Measurements from ENCODE around the gene TRIP13. TPM values are rescaled to one million over a fixed set of nuclear protein-coding genes. Genes with fewer than 3 reads are reported as not detected.
"Not testable (repeated sequence)": the region's sequence is repeated elsewhere in the genome, so short reads cannot be mapped to it uniquely, and the experiment has no call there.

The TRIP13 gene
- total RNA-seq, 4 donors from 2014 or later = 1.2 to 8.3 (median 3.5) TPM

GRCh38 chr5:926417-927171, 33.9 kb downstream of the TRIP13 start:
- Histone ChIP-seq H3K4me3 (peak overlapping the region in 3 of 4 donors; percentile 13 to 46 (median 39)), H3K27me3 (no peaks in the 10 kb centered on the region), H3K4me1 (peaks cover 0 to 8% (median 6%) of the 10 kb centered on the region in 4 donors), H3K9me3 (no peaks in the 10 kb centered on the region), H3K36me3 (no peaks in the 10 kb centered on the region), H3K27ac (no peak overlapping the region)
- TF ChIP-seq CTCF (IDR thresholded peaks at IDR 0.05) (peak in 3 of 6 experiments; percentile 15 to 29 (median 29)), POLR2A (IDR thresholded peaks at IDR 0.05) (no peak)
- DNase-seq = no peak

GRCh38 chr5:927172-928015, 34.7 kb downstream of the TRIP13 start:
- Histone ChIP-seq H3K27me3 (no peaks in the 10 kb centered on the region), H3K9me3 (no peaks in the 10 kb centered on the region), H3K4me3 (peak overlapping the region in 3 of 4 donors; percentile 13 to 46 (median 39)), H3K27ac (no peak overlapping the region), H3K36me3 (no peaks in the 10 kb centered on the region), H3K4me1 (peaks cover 0 to 8% (median 6%) of the 10 kb centered on the region in 4 donors)
- TF ChIP-seq POLR2A (IDR thresholded peaks at IDR 0.05) = no peak
- TF ChIP-seq CTCF (IDR thresholded peaks at IDR 0.05) = no peak
- DNase-seq = peak in 1 of 3 donors; percentile 34

GRCh38 chr5:929182-929581, 36.5 kb downstream of the TRIP13 start:
- H3K4me3 ChIP-seq, H3K9me3 ChIP-seq, H3K36me3 ChIP-seq, H3K4me1 ChIP-seq, DNase-seq, H3K27ac ChIP-seq, H3K27me3 ChIP-seq: not testable (repeated sequence)

- Histone ChIP-seq H3K27ac (no peak overlapping the region), H3K4me1 (peaks cover 0 to 8% (median 6%) of the 10 kb centered on the region in 4 donors)
Observed at GRCh38 chr5:929596-929995, 36.9 kb downstream of the TRIP13 start.

GRCh38 chr5:930866-931265, 38.2 kb downstream of the TRIP13 start:
- no peak overlapping the region for H3K27ac ChIP-seq
- peaks cover 0 to 8% (median 6%) of the 10 kb centered on the region in 4 donors for H3K4me1 ChIP-seq
- no peaks in the 10 kb centered on the region for H3K36me3 ChIP-seq
- H3K4me3 ChIP-seq = no peak overlapping the region
- H3K9me3 ChIP-seq = no peaks in the 10 kb centered on the region
- DNase-seq = peak in 1 of 3 donors; percentile 11
- no peaks in the 10 kb centered on the region for H3K27me3 ChIP-seq
- TF ChIP-seq POLR2A (IDR thresholded peaks at IDR 0.05) (no peak), CTCF (IDR thresholded peaks at IDR 0.05) (no peak)

More at GRCh38 chr5:929596-929995, 36.9 kb downstream of the TRIP13 start:
- no peak overlapping the region for H3K4me3 ChIP-seq
- no peaks in the 10 kb centered on the region for H3K9me3 ChIP-seq
- TF ChIP-seq CTCF (IDR thresholded peaks at IDR 0.05) = no peak
- peak in 1 of 3 donors; percentile 21 for DNase-seq
- H3K27me3 ChIP-seq = no peaks in the 10 kb centered on the region
- no peaks in the 10 kb centered on the region for H3K36me3 ChIP-seq

Data from Peyer's patch (tissue), 4 donors.